ENCODE measurements around the gene SIPA1L3.

The SIPA1L3 gene

GRCh38 chr19:38206006-38206745, 299.2 kb downstream of the SIPA1L3 start:
- Histone ChIP-seq H3K9ac (ENCODE audit: low read length) (no peak overlapping the region), H3F3A (ENCODE audit: insufficient read depth, low read length) (no peaks in the 10 kb centered on the region), H3K4me2 (ENCODE audit: low read depth, low read length) (no peak overlapping the region), H3K27me3 (replicated peaks; ENCODE audit: insufficient read depth, low read length) (peaks cover 19% of the 10 kb centered on the region; the same call in 1 of the 2 replicates), H3K9me2 (replicated peaks; ENCODE audit: insufficient read depth, low read length) (no peaks in the 10 kb centered on the region), H3K9me3 (replicated peaks; ENCODE audit: insufficient read depth, low read length) (no peaks in the 10 kb centered on the region), H2AFZ (ENCODE audit: low read length) (no peak overlapping the region), H3K36me3 (replicated peaks; ENCODE audit: insufficient read depth, low read length) (no peaks in the 10 kb centered on the region), H3K27ac (ENCODE audit: low read length) (no peak overlapping the region), H3K4me1 (ENCODE audit: low read length) (no peaks in the 10 kb centered on the region), H3K79me2 (ENCODE audit: low read length) (no peaks in the 10 kb centered on the region), H3K4me3 (ENCODE audit: low read length) (no peak overlapping the region), H4K20me1 (ENCODE audit: insufficient read depth, low read length) (no peaks in the 10 kb centered on the region)
- TF ChIP-seq EZH2phosphoT487 (IDR thresholded peaks at IDR 0.05; ENCODE audit: low read length), result no peak
- DNase-seq, result no peak

GRCh38 chr19:38206928-38207327, 299.9 kb downstream of the SIPA1L3 start:
- H2AFZ ChIP-seq (ENCODE audit: low read length), result no peak overlapping the region
- H3K4me2 ChIP-seq (ENCODE audit: low read depth, low read length), result no peak overlapping the region
- DNase-seq, result no peak
- no peak for TF ChIP-seq EZH2 (optimal IDR thresholded peaks at IDR 0.05; ENCODE audit: low read depth, low read length)
- no peak for TF ChIP-seq CTCF (IDR thresholded peaks at IDR 0.05; ENCODE audit: low read length)
- no peak for TF ChIP-seq EZH2phosphoT487 (IDR thresholded peaks at IDR 0.05; ENCODE audit: low read length)
- H3K27me3 ChIP-seq (replicated peaks; ENCODE audit: insufficient read depth, low read length), result peaks cover 19% of the 10 kb centered on the region; the same call in 1 of the 2 replicates
- H3K4me1 ChIP-seq (ENCODE audit: low read length), result no peaks in the 10 kb centered on the region
- H3F3A ChIP-seq (ENCODE audit: insufficient read depth, low read length), result no peaks in the 10 kb centered on the region
- H4K20me1 ChIP-seq (ENCODE audit: insufficient read depth, low read length), result no peaks in the 10 kb centered on the region
- no peak overlapping the region for H3K27ac ChIP-seq (ENCODE audit: low read length)
- no peaks in the 10 kb centered on the region for H3K36me3 ChIP-seq (replicated peaks; ENCODE audit: insufficient read depth, low read length)
- no peak overlapping the region for H3K4me3 ChIP-seq (ENCODE audit: low read length)
- H3K79me2 ChIP-seq (ENCODE audit: low read length), result no peaks in the 10 kb centered on the region
- H3K9me2 ChIP-seq (replicated peaks; ENCODE audit: insufficient read depth, low read length), result no peaks in the 10 kb centered on the region
- H3K9ac ChIP-seq (ENCODE audit: low read length), result no peak overlapping the region
- no peaks in the 10 kb centered on the region for H3K9me3 ChIP-seq (replicated peaks; ENCODE audit: insufficient read depth, low read length)

- Histone ChIP-seq H3K27ac (ENCODE audit: low read length) (no peak overlapping the region), H3K79me2 (ENCODE audit: low read length) (no peaks in the 10 kb centered on the region), H3K4me1 (ENCODE audit: low read length) (no peaks in the 10 kb centered on the region), H4K20me1 (ENCODE audit: insufficient read depth, low read length) (no peaks in the 10 kb centered on the region), H3K9me2 (replicated peaks; ENCODE audit: insufficient read depth, low read length) (no peaks in the 10 kb centered on the region), H3K4me3 (ENCODE audit: low read length) (no peak overlapping the region), H3F3A (ENCODE audit: insufficient read depth, low read length) (no peaks in the 10 kb centered on the region), H3K27me3 (replicated peaks; ENCODE audit: insufficient read depth, low read length) (peaks cover 19% of the 10 kb centered on the region; the same call in 1 of the 2 replicates), H3K4me2 (ENCODE audit: low read depth, low read length) (no peak overlapping the region), H2AFZ (ENCODE audit: low read length) (no peak overlapping the region), H3K9me3 (replicated peaks; ENCODE audit: insufficient read depth, low read length) (no peaks in the 10 kb centered on the region), H3K36me3 (replicated peaks; ENCODE audit: insufficient read depth, low read length) (no peaks in the 10 kb centered on the region), H3K9ac (ENCODE audit: low read length) (no peak overlapping the region)
- no peak for DNase-seq
- TF ChIP-seq EZH2 (optimal IDR thresholded peaks at IDR 0.05; ENCODE audit: low read depth, low read length), result no peak
Measured at GRCh38 chr19:38207543-38207942, 300.5 kb downstream of the SIPA1L3 start.

- Histone ChIP-seq H3F3A (ENCODE audit: insufficient read depth, low read length) (no peaks in the 10 kb centered on the region), H3K9ac (ENCODE audit: low read length) (no peak overlapping the region), H3K4me2 (ENCODE audit: low read depth, low read length) (no peak overlapping the region), H3K9me3 (replicated peaks; ENCODE audit: insufficient read depth, low read length) (no peaks in the 10 kb centered on the region), H3K36me3 (replicated peaks; ENCODE audit: insufficient read depth, low read length) (no peaks in the 10 kb centered on the region), H3K79me2 (ENCODE audit: low read length) (no peaks in the 10 kb centered on the region), H3K27me3 (replicated peaks; ENCODE audit: insufficient read depth, low read length) (peaks cover 19% of the 10 kb centered on the region; the same call in 1 of the 2 replicates), H3K4me1 (ENCODE audit: low read length) (peaks cover 3% of the 10 kb centered on the region; the same call in 1 of the 2 replicates), H3K9me2 (replicated peaks; ENCODE audit: insufficient read depth, low read length) (no peaks in the 10 kb centered on the region), H3K4me3 (ENCODE audit: low read length) (no peak overlapping the region), H2AFZ (ENCODE audit: low read length) (no peak overlapping the region), H3K27ac (ENCODE audit: low read length) (no peak overlapping the region), H4K20me1 (ENCODE audit: insufficient read depth, low read length) (no peaks in the 10 kb centered on the region)
- TF ChIP-seq EZH2 (optimal IDR thresholded peaks at IDR 0.05; ENCODE audit: low read depth, low read length), result no peak
- TF ChIP-seq CTCF (IDR thresholded peaks at IDR 0.05; ENCODE audit: low read length), result no peak
- TF ChIP-seq EZH2phosphoT487 (IDR thresholded peaks at IDR 0.05; ENCODE audit: low read length), result no peak
- no peak for DNase-seq
Measured at GRCh38 chr19:38208571-38208970, 301.6 kb downstream of the SIPA1L3 start.
